HepG2 (cell line): ENCODE measurements around the gene PRXL2A. TPM values are rescaled to one million over a fixed set of nuclear protein-coding genes. Genes with fewer than 3 reads are reported as not detected.

Experiments used
- ARID2 ChIP-seq: sonication (generic); formaldehyde crosslinking; IDR thresholded peaks from 2 replicates; pipeline ENCODE4 v1.8.1; 2022; ENCODE audit warnings: mild to moderate bottlenecking, missing genetic modification reagents, borderline replicate concordance
- BCL6 ChIP-seq: IDR thresholded peaks from 2 replicates; pipeline ENCODE4 v1.6.1; 2016; ENCODE audit warnings: missing genetic modification reagents, missing compliant biosample characterization
- BRCA1 ChIP-seq: sonication (generic); formaldehyde crosslinking; IDR thresholded peaks from 2 replicates; pipeline ENCODE4 v1.4.0; 2020; ENCODE audit warnings: missing genetic modification reagents
- CENPX ChIP-seq: sonication (generic); formaldehyde crosslinking; IDR thresholded peaks from 2 replicates; pipeline ENCODE4 v1.9.0; 2021; ENCODE audit warnings: mild to moderate bottlenecking, missing genetic modification reagents, moderate library complexity
- DZIP1 ChIP-seq: sonication (generic); formaldehyde crosslinking; IDR thresholded peaks from 2 replicates; pipeline ENCODE4 v1.5.0; 2020; ENCODE audit warnings: mild to moderate bottlenecking, missing genetic modification reagents
- FOXC1 ChIP-seq: sonication (generic); formaldehyde crosslinking; IDR thresholded peaks from 2 replicates; pipeline ENCODE4 v1.8.0; 2022; ENCODE audit warnings: mild to moderate bottlenecking, missing genetic modification reagents, borderline replicate concordance
- GPBP1L1 ChIP-seq: sonication (generic); formaldehyde crosslinking; IDR thresholded peaks from 2 replicates; pipeline ENCODE4 v1.5.0; 2020; ENCODE audit warnings: mild to moderate bottlenecking, missing genetic modification reagents
- MXD4 ChIP-seq: IDR thresholded peaks from 2 replicates; pipeline ENCODE4 v1.6.1; 2016; ENCODE audit warnings: mild to moderate bottlenecking, missing biosample characterization, missing genetic modification reagents
- POLR2AphosphoS5 ChIP-seq: IDR thresholded peaks from 2 replicates; pipeline ENCODE4 v1.6.1; 2012; ENCODE audit warnings: low read depth, low read length
- YEATS4 ChIP-seq: sonication (generic); formaldehyde crosslinking; IDR thresholded peaks from 2 replicates; pipeline ENCODE4 v1.4.0; 2020; ENCODE audit warnings: missing genetic modification reagents, borderline replicate concordance
- ZBTB14 ChIP-seq: sonication (generic); formaldehyde crosslinking; IDR thresholded peaks from 2 replicates; pipeline ENCODE4 v1.4.0; 2020; ENCODE audit warnings: missing genetic modification reagents
- ZNF20 ChIP-seq: sonication (generic); formaldehyde crosslinking; IDR thresholded peaks from 2 replicates; pipeline ENCODE4 v1.4.0; 2020; ENCODE audit warnings: mild to moderate bottlenecking, moderate library complexity, missing genetic modification reagents
- ZNF33B ChIP-seq: sonication (generic); formaldehyde crosslinking; IDR thresholded peaks from 2 replicates; pipeline ENCODE4 v1.5.1; 2020; ENCODE audit warnings: mild to moderate bottlenecking, missing genetic modification reagents
- ZNF512B ChIP-seq: sonication (generic); formaldehyde crosslinking; IDR thresholded peaks from 2 replicates; pipeline ENCODE4 v1.5.1; 2020; ENCODE audit warnings: missing genetic modification reagents, mild to moderate bottlenecking, borderline replicate concordance
- ZNF563 ChIP-seq: sonication (generic); formaldehyde crosslinking; IDR thresholded peaks from 2 replicates; pipeline ENCODE4 v1.8.0; 2022; ENCODE audit warnings: mild to moderate bottlenecking, moderate library complexity, missing genetic modification reagents
- ZNF572 ChIP-seq: sonication (generic); formaldehyde crosslinking; IDR thresholded peaks from 2 replicates; pipeline ENCODE4 v1.5.1; 2020; ENCODE audit warnings: mild to moderate bottlenecking, missing genetic modification reagents
- polyA plus RNA-seq, 8 experiments: library from polyadenylated mRNA; depleted of rRNA in 3 of 8; stranded (reverse) in 7 of 8; unstranded in 1 of 8; fragments of >200 nt; fragmentation: Illumina TruSeq in 4 of 8; extraction: Trizol in 4 of 8; gene quantifications; 2 replicates each; pipeline versions ENCODE4 v1.2.1 to v1.2.3, GENCODE V29; 2011 to 2016; ENCODE audit warnings: low read depth in 4 of 8, missing spikeins in 1 of 8, mixed read lengths in 1 of 8; ENCODE audit not compliant: insufficient read depth in 1 of 8
- total RNA-seq, 5 experiments: library from RNA; depleted of rRNA; stranded (reverse); fragments of >200 nt; fragmentation: Illumina TruSeq; extraction: Trizol; gene quantifications; 2 replicates each; pipeline ENCODE4 v1.2.3, GENCODE V29; 2016; ENCODE audit warnings: low read depth in 1 of 5

PRXL2A gene
- total and polyA plus RNA-seq, 2 of the 13 experiments (the other 11 are each of a cell fraction or from before 2014, with no cell fraction given) = 43.9 to 79.9 TPM

GRCh38 chr10:80454513-80455460, 46.4 kb downstream of the PRXL2A start (continued):
- TF ChIP-seq ZNF512B (CRISPR knock-in tag) (no peak), GPBP1L1 (CRISPR knock-in tag) (no peak), DZIP1 (0 out of 2 replicates have a peak, but pooled peaks have one; percentile 29), MXD4 (CRISPR knock-in tag) (no peak), FOXC1 (CRISPR knock-in tag) (0 out of 2 replicates have a peak, but pooled peaks have one; percentile 0), ARID2 (CRISPR knock-in tag) (no peak), BCL6 (CRISPR knock-in tag) (no peak), BRCA1 (no peak), ZNF33B (CRISPR knock-in tag) (no peak), ZNF572 (CRISPR knock-in tag) (no peak), ZNF20 (CRISPR knock-in tag) (no peak), ZNF563 (peak; percentile 35; the same call in 1 of the 2 replicates), CENPX (CRISPR knock-in tag) (no peak), ZBTB14 (CRISPR knock-in tag) (peak; percentile 35; the same call in 1 of the 2 replicates), YEATS4 (CRISPR knock-in tag) (peak; percentile 39; the same call in 1 of the 2 replicates), POLR2AphosphoS5 (no peak)
